Subcutaneous adipose tissue (tissue), 4 donors: ENCODE data around the gene UBE2V1. TPM values are rescaled to one million over a fixed set of nuclear protein-coding genes. Genes with fewer than 3 reads are reported as not detected.

Experiments
- total RNA-seq, 4 donors: library from RNA; depleted of rRNA; stranded (reverse); fragments of >200 nt; gene quantifications; one replicate each; pipeline ENCODE4 v1.1.0, GENCODE V29; 2016
- TF ChIP-seq, protein P1 (sequence below): fragments of 450-650 bp; IDR thresholded peaks from one replicate; pipeline ENCODE4 v1.5.1; 2016; ENCODE audit warnings: low read depth, mild to moderate bottlenecking, control low read depth, antibody characterized with exemption, moderate library complexity

Gene UBE2V1
- total RNA-seq, 4 donors from 2014 or later = 61.9 to 117 (median 95.1) TPM

DNA sequence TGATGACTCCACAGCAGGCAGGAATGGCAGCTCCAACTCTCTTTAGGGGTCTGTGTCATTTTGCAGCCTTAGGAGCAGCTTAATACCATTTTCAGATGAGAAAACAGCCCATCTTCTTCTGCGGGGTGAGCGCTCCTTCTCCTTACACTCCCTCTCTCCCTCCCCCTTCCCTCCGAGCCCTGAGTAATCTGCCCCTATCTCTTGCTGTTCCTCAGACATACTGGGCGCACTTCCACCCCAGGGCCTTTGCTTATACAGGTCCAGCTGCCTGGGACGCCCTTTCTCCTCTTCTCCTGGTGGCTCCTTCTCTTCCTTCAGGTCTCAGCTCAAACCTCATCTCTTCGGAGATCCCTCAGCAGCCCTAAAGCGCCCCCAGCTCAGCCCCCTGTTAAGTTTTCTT lies 75.4 kb downstream of the UBE2V1 start:
- TF ChIP-seq, protein P1, sequence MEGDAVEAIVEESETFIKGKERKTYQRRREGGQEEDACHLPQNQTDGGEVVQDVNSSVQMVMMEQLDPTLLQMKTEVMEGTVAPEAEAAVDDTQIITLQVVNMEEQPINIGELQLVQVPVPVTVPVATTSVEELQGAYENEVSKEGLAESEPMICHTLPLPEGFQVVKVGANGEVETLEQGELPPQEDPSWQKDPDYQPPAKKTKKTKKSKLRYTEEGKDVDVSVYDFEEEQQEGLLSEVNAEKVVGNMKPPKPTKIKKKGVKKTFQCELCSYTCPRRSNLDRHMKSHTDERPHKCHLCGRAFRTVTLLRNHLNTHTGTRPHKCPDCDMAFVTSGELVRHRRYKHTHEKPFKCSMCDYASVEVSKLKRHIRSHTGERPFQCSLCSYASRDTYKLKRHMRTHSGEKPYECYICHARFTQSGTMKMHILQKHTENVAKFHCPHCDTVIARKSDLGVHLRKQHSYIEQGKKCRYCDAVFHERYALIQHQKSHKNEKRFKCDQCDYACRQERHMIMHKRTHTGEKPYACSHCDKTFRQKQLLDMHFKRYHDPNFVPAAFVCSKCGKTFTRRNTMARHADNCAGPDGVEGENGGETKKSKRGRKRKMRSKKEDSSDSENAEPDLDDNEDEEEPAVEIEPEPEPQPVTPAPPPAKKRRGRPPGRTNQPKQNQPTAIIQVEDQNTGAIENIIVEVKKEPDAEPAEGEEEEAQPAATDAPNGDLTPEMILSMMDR = no peak

DNA sequence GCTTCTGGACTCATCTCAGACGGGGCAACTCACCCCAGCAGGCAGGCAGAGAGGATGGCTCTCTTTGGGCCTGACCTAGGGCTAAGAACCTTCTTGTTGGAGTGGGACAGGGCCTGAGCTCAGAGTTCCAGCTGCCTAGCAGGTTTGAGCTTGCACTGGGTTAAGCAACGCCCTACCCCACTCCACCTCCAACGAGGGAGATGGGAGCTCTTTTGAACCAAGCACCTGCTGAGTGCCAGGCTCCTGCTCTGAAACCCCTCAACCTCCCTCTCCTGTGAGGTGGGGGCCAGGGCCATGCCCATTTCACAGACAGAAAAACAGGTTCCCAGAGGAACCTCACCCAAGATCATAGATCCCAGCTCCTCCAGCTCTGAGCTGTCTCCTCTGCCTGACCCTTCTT lies 75.8 kb downstream of the UBE2V1 start:
- TF ChIP-seq, protein P1 = no peak

DNA sequence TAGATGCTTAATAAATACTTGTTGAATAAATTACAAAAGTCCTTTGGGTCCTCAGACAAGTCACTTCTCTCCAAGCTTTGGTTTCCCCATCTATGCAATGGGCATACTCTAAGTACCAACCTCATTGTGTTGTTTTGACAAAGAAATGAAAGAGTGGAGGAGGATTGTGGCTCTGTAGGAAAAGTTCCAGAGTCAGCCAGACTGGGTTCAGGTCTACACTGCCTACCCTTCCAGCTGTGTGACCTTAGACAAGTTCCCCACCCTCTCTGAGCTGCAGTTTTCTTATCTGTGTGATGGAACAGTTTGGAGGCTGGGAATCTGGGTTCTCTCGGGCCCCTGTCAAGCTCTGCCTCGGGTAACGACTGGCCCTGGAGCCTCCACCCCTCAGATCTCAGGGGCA lies 76.2 kb downstream of the UBE2V1 start:
- TF ChIP-seq, protein P1 = no peak

DNA sequence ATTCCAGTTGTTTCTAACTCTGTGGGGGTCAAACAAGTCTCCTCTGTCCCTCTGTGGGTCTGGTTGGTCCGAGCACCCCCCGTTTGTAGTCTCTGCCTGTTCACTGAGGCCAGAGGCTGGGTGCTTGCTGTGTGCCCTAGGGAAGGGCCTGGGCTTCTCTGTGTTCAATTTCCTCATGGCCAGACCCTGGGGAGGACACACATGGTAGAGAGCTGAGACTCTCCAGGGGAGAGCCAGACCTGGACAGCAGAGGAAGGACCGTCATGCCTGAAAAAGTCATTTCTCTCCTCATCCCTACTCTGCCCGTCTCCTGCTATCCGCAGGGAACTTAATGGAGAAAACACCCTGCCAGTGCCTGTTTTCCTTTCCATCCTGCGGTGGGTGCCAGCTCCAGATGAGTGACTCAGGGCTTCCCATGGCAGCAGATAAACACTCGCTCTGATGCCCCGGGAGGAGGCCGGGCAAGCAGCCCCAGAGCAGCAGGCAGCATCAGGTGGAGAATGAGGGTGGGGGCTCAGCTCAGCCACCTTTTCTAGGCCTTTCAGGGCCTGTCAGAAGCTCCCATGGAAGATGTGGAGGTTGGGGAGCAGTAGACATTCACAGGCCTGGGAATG lies 78.3 kb downstream of the UBE2V1 start:
- TF ChIP-seq, protein P1 = no peak

DNA sequence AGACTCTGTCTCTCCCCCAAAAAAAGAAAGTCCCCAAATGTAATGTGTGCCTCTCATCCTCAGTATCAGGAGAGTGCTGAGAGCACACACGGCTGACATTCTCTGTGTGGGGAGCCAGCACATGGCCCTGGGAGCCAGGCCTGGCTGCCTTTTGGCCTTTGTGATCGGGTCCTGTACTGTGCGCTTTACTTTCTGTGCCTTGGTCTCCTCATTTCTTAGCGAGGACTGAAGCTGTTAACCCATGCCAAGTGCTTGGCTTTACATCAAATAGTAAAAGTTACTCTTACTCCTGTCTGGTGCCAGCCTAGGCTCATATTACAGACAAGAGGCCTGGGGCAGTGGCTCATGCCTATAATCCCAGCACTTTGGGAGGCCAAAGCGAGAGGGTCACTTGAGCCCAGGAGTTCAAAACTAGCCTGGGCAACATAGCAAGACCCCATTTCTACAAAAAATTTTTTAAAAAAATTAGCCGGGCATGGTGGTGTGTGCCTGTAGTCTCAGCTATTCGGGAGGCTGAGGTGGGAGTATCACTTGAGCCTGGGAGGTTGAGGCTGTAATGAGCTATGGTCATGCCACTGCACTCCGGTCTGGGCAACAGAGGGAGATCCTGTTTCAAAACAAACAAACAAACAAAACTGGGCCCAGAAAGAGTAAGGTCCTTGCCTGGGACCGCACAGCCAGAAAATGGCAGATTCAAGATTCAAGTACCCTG lies 79.8 kb downstream of the UBE2V1 start:
- TF ChIP-seq, protein P1 = no peak

Other genes with a start within 250 kb of the UBE2V1 start
- gene SPATA2, start 197.6 kb downstream of the UBE2V1 start, total RNA-seq = 1 to 10 TPM; 1.7 to 3.0 (median 1.9) TPM
- gene RNF114, start 176.8 kb downstream of the UBE2V1 start, total RNA-seq = 100 to 1,000 TPM; 136 to 193 (median 176) TPM
- 1 to 10 TPM; 1.2 to 5.5 (median 4.2) TPM for gene SNAI1, start 130.2 kb downstream of the UBE2V1 start, total RNA-seq
- 10 to 100 TPM; 20.4 to 34.9 (median 24.1) TPM for gene PEDS1, start 40.6 kb upstream of the UBE2V1 start, total RNA-seq
- 100 to 1,000 TPM; 110 to 267 (median 166) TPM for gene CEBPB, start 77.7 kb upstream of the UBE2V1 start, total RNA-seq